Vagina (tissue), 2 donors: ENCODE data around the gene ATP6V1A. TPM values are rescaled to one million over a fixed set of nuclear protein-coding genes. Genes with fewer than 3 reads are reported as not detected.
A peak's percentile ranks its signal among the peaks of the same experiment; 100 is the strongest.

Experiments
- DNase-seq, 2 donors: peaks; one replicate each; pipeline ENCODE4 v3.0.0-alpha.2; 2017; ENCODE audit errors: extremely low spot score in 2 of 2
- H3K27ac ChIP-seq: fragments of 200-600 bp; sonication (generic); one replicate; pipeline ENCODE4 v1.5.1; 2019
- H3K27me3 ChIP-seq: fragments of 200-600 bp; sonication (generic); one replicate; pipeline ENCODE4 v1.5.1; 2019
- H3K36me3 ChIP-seq, 2 donors: fragments of 200-600 bp; sonication (generic); one replicate each; pipeline ENCODE4 v1.5.1; 2017 to 2019
- H3K4me1 ChIP-seq: fragments of 200-600 bp; sonication (generic); one replicate; pipeline ENCODE4 v1.5.1; 2019
- H3K4me3 ChIP-seq, 2 donors: fragments of 200-600 bp; sonication (generic); 1 replicate in 1 of 2; 2 replicates in 1 of 2; pipeline ENCODE4 v1.5.1; 2016 to 2019
- H3K9me3 ChIP-seq: fragments of 200-600 bp; sonication (generic); one replicate; pipeline ENCODE4 v1.5.1; 2019
- POLR2A ChIP-seq, 2 donors: fragments of 450-650 bp; IDR thresholded peaks; one replicate each; pipeline ENCODE4 v1.6.1; 2017; ENCODE audit warnings: antibody characterized with exemption in 2 of 2, mild to moderate bottlenecking in 2 of 2, moderate library complexity in 2 of 2
- POLR2AphosphoS5 ChIP-seq, 2 donors: sonication (generic); formaldehyde crosslinking; IDR thresholded peaks; one replicate each; pipeline ENCODE4 v1.9.0; 2017; ENCODE audit warnings: antibody characterized with exemption in 2 of 2, mild to moderate bottlenecking in 2 of 2, low read depth in 1 of 2; ENCODE audit not compliant: insufficient read depth in 1 of 2
- intact Hi-C: fragments of 100-400 bp; cut with DNase I; formaldehyde crosslinking; loops from one replicate; pipeline ENCODE4 v1.15.1; 2023
- total RNA-seq: library from RNA; depleted of rRNA; stranded (reverse); fragments of >200 nt; gene quantifications from one replicate; pipeline ENCODE4 v1.2.3, GENCODE V29; 2016
- TF ChIP-seq, protein P1 (sequence below), 3 experiments: fragments of 450-650 bp in 2 of 3; fragments of 200-600 bp in 1 of 3; sonication (generic) in 1 of 3; IDR thresholded peaks; one replicate each; pipeline ENCODE4 v1.5.1; 2017 to 2019; ENCODE audit warnings: antibody characterized with exemption in 3 of 3, mild to moderate bottlenecking in 2 of 3, moderate library complexity in 2 of 3

Gene ATP6V1A
- total RNA-seq, 1 donor from 2014 or later = 28.5 TPM

DNA sequence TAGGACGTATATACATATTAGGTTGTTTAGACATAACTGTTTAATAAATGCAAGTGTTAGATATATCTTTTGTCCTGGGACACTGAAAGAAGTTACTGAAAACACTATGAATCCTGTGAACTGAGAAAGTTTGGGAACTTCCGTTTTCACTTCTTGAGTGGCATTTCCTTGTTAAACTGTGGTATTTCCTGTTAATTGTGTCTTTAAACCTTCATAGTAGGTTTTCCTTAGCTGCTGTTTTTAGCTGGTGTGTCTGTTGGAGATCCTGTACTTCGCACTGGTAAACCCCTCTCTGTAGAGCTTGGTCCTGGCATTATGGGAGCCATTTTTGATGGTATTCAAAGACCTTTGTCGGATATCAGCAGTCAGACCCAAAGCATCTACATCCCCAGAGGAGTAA is 37.1 kb downstream of the ATP6V1A start:
- peaks cover 0 to 30% of the 10 kb centered on the region in 2 donors for H3K36me3 ChIP-seq
- peak overlapping the region; percentile 14 for H3K27ac ChIP-seq
- no peak overlapping the region for H3K4me3 ChIP-seq
- no peaks in the 10 kb centered on the region for H3K9me3 ChIP-seq
- TF ChIP-seq POLR2A (IDR thresholded peaks at IDR 0.05) (no peak), POLR2AphosphoS5 (IDR thresholded peaks at IDR 0.05; ENCODE audit: insufficient read depth in 1 of 2, low read depth in 1 of 2) (no peak)
- TF ChIP-seq, protein P1, sequence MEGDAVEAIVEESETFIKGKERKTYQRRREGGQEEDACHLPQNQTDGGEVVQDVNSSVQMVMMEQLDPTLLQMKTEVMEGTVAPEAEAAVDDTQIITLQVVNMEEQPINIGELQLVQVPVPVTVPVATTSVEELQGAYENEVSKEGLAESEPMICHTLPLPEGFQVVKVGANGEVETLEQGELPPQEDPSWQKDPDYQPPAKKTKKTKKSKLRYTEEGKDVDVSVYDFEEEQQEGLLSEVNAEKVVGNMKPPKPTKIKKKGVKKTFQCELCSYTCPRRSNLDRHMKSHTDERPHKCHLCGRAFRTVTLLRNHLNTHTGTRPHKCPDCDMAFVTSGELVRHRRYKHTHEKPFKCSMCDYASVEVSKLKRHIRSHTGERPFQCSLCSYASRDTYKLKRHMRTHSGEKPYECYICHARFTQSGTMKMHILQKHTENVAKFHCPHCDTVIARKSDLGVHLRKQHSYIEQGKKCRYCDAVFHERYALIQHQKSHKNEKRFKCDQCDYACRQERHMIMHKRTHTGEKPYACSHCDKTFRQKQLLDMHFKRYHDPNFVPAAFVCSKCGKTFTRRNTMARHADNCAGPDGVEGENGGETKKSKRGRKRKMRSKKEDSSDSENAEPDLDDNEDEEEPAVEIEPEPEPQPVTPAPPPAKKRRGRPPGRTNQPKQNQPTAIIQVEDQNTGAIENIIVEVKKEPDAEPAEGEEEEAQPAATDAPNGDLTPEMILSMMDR (IDR thresholded peaks at IDR 0.05) = no peak
- DNase-seq = no peak
- H3K4me1 ChIP-seq = peaks cover 8% of the 10 kb centered on the region
- no peaks in the 10 kb centered on the region for H3K27me3 ChIP-seq
- intact Hi-C loops = no loop called here

DNA sequence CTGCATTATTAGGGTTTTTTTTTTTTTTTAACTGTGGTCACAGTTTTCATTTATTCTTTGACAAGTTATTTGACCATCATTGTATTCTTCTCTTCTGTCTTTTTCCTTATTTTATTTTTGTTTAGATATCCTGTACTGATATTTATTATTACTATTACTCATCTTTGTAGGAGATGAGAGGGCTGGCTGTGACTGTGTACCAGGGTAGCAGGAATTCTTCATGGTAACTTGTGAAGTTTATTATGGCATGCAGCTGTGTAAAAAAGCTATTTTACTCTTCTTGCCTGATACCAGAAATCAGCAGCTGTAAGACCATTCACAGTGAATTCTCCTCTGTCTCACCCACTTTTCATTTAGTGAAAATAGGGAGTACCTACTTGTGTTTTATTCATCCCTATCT is 44.5 kb downstream of the ATP6V1A start:
- Histone ChIP-seq H3K4me1 (no peaks in the 10 kb centered on the region), H3K4me3 (no peak overlapping the region), H3K27me3 (no peaks in the 10 kb centered on the region), H3K9me3 (no peaks in the 10 kb centered on the region), H3K36me3 (peaks cover 3 to 46% of the 10 kb centered on the region in 2 donors), H3K27ac (no peak overlapping the region)
- TF ChIP-seq, protein P1 (IDR thresholded peaks at IDR 0.05) = no peak
- TF ChIP-seq POLR2AphosphoS5 (IDR thresholded peaks at IDR 0.05; ENCODE audit: insufficient read depth in 1 of 2, low read depth in 1 of 2) (no peak), POLR2A (IDR thresholded peaks at IDR 0.05) (no peak)
- DNase-seq = no peak
- intact Hi-C loops = no loop called here

DNA sequence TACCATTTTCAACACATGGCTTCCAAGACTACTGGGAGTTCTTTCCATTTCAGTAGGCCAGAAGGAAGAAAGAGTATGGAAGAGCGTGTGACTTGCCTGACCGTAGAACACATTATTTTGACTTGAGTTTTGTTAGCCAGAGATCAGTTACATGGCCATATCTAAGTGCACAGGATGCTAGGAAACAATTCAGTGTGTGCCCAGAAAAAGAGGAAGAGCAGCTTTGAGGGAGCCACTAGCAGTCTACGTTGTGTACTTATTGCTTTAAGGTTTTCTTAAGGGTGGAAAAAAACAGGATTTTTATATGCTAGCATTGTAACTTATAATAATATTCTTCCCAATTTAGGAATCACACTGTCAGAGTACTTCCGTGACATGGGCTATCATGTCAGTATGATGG is 47.7 kb downstream of the ATP6V1A start:
- Histone ChIP-seq H3K9me3 (no peaks in the 10 kb centered on the region), H3K4me1 (no peaks in the 10 kb centered on the region), H3K4me3 (no peak overlapping the region), H3K27me3 (no peaks in the 10 kb centered on the region), H3K36me3 (peaks cover 3 to 44% of the 10 kb centered on the region in 2 donors), H3K27ac (no peak overlapping the region)
- no peak for DNase-seq
- no peak for TF ChIP-seq POLR2A (IDR thresholded peaks at IDR 0.05)
- intact Hi-C loops = no loop called here

DNA sequence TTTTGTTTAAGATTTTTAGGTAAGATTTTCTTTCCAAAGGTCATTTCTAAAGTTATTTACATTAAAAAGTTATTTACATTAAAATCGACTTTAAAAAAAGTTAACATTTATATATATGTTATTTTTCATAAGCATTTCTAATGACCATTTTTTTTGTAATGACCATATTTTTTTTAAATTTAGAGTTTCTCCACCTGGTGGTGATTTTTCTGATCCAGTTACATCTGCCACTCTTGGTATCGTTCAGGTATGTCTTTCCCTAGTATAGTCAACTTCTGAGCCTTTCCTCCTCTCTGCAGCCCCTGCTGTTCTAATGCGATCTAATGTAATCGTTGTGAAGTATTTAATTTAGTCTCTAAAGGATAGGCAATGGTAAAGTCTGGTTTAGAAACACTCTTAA is 48.9 kb downstream of the ATP6V1A start:
- no peaks in the 10 kb centered on the region for H3K9me3 ChIP-seq
- no peak overlapping the region for H3K4me3 ChIP-seq
- no peaks in the 10 kb centered on the region for H3K27me3 ChIP-seq
- H3K27ac ChIP-seq = no peak overlapping the region
- peaks cover 3 to 52% of the 10 kb centered on the region in 2 donors for H3K36me3 ChIP-seq
- TF ChIP-seq POLR2A (IDR thresholded peaks at IDR 0.05) = no peak
- TF ChIP-seq POLR2AphosphoS5 (IDR thresholded peaks at IDR 0.05; ENCODE audit: insufficient read depth in 1 of 2, low read depth in 1 of 2) = no peak
- TF ChIP-seq, protein P1 (IDR thresholded peaks at IDR 0.05) = no peak
- no peaks in the 10 kb centered on the region for H3K4me1 ChIP-seq
- intact Hi-C loops = no loop called here
- no peak for DNase-seq

GRCh38 chr3:113802795-113803455 is 56.1 kb downstream of the ATP6V1A start:
- Histone ChIP-seq H3K4me3 (no peak overlapping the region), H3K4me1 (no peaks in the 10 kb centered on the region), H3K27me3 (no peaks in the 10 kb centered on the region), H3K9me3 (no peaks in the 10 kb centered on the region), H3K36me3 (peaks cover 0 to 75% of the 10 kb centered on the region in 2 donors), H3K27ac (no peak overlapping the region)
- TF ChIP-seq POLR2A (IDR thresholded peaks at IDR 0.05) (no peak), POLR2AphosphoS5 (IDR thresholded peaks at IDR 0.05; ENCODE audit: insufficient read depth in 1 of 2, low read depth in 1 of 2) (no peak)
- TF ChIP-seq, protein P1 (IDR thresholded peaks at IDR 0.05) = no peak
- intact Hi-C loops = no loop called here
- no peak for DNase-seq
